Transverse colon (tissue), 4 donors: ENCODE measurements around the gene ADCY9. TPM values are rescaled to one million over a fixed set of nuclear protein-coding genes. Genes with fewer than 3 reads are reported as not detected.
"Not testable (repeated sequence)": the region's sequence is repeated elsewhere in the genome, so short reads cannot be mapped to it uniquely, and the experiment has no call there.

Source experiments
- DNase-seq: peaks from one replicate; pipeline ENCODE4 v3.0.0-alpha.2; 2019
- H3K27ac ChIP-seq, 4 donors: fragments of 200-600 bp; sonication (generic); 2 replicates each; pipeline ENCODE4 v1.5.1; 2016 to 2018; ENCODE audit warnings: inconsistent platforms in 4 of 4
- H3K27me3 ChIP-seq: fragments of 200-600 bp; sonication (generic); 2 replicates; pipeline ENCODE4 v1.5.1; 2017; ENCODE audit warnings: inconsistent platforms
- H3K36me3 ChIP-seq, 4 donors: fragments of 200-600 bp; sonication (generic); 2 replicates each; pipeline ENCODE4 v1.5.1; 2017 to 2019; ENCODE audit warnings: inconsistent platforms in 4 of 4
- H3K4me1 ChIP-seq, 4 donors: fragments of 200-600 bp; sonication (generic); 2 replicates each; pipeline ENCODE4 v1.5.1; 2017 to 2020; ENCODE audit warnings: inconsistent platforms in 4 of 4
- H3K4me3 ChIP-seq, 4 donors: fragments of 200-600 bp; sonication (generic); 1 replicate in 1 of 4; 2 replicates in 3 of 4; pipeline versions ENCODE4 v1.5.1 to v1.6.1; 2017 to 2019; ENCODE audit warnings: inconsistent platforms in 4 of 4
- H3K9me3 ChIP-seq, 2 donors: fragments of 200-600 bp; sonication (generic); 2 replicates each; pipeline ENCODE4 v1.5.1; 2017 to 2019; ENCODE audit warnings: inconsistent platforms in 2 of 2
- CTCF ChIP-seq, 5 experiments: fragments of 200-600 bp in 3 of 5; fragments of 450-650 bp in 2 of 5; sonication (generic) in 3 of 5; IDR thresholded peaks; 1 replicate in 2 of 5; 2 replicates in 3 of 5; pipeline ENCODE4 v1.5.1; 2016 to 2017; ENCODE audit warnings: antibody characterized with exemption in 5 of 5, inconsistent platforms in 3 of 5, mild to moderate bottlenecking in 2 of 5, moderate library complexity in 1 of 5
- EP300 ChIP-seq: sonication (generic); formaldehyde crosslinking; IDR thresholded peaks from one replicate; pipeline ENCODE4 v1.6.1; 2017; ENCODE audit warnings: antibody characterized with exemption, low read depth
- POLR2A ChIP-seq: fragments of 450-650 bp; IDR thresholded peaks from one replicate; pipeline ENCODE4 v1.6.1; 2016; ENCODE audit warnings: antibody characterized with exemption, mild to moderate bottlenecking, moderate library complexity
- POLR2AphosphoS5 ChIP-seq, 3 donors: sonication (generic); formaldehyde crosslinking; IDR thresholded peaks; one replicate each; pipeline ENCODE4 v1.6.1; 2016; ENCODE audit warnings: antibody characterized with exemption in 3 of 3
- WGBS, 2 donors: methylation state at CpG; one replicate each; pipeline ENCODE4 v1.1.5; 2018; ENCODE audit warnings: low coverage in 1 of 2; 5-methylcytosine and 5-hydroxymethylcytosine counted together
- in situ Hi-C, 4 donors: fragments of 200-750 bp; cut with MboI; loops; one replicate each; pipeline versions ENCODE4 v1.15.0 to v1.15.1; 2017; ENCODE audit warnings: low sequenced_read_pairs in 3 of 4, low pct_ligation_motif_present in 1 of 4, low pct_unique_long_range_greater_than_20kb in 1 of 4
- intact Hi-C: fragments of 100-400 bp; cut with DNase I; formaldehyde crosslinking; loops from one replicate; pipeline ENCODE4 v1.15.1; 2023; ENCODE audit warnings: low total_unique reads
- total RNA-seq, 4 donors: library from RNA; depleted of rRNA; stranded (reverse); fragments of >200 nt; gene quantifications; one replicate each; pipeline ENCODE4 v1.1.0, GENCODE V29; 2016

The ADCY9 gene
- total RNA-seq, 4 donors from 2014 or later, result 33.7 to 46.0 (median 37.2) TPM

GRCh38 chr16:3952737-3953131, 163.5 kb downstream of the ADCY9 start:
- intact Hi-C loops, result no loop called here

GRCh38 chr16:3951861-3952736, 164.1 kb downstream of the ADCY9 start:
- Histone ChIP-seq H3K36me3 (no peaks in the 10 kb centered on the region), H3K4me3 (no peak overlapping the region), H3K4me1 (peaks cover 0 to 17% (median 10%) of the 10 kb centered on the region in 4 donors), H3K27me3 (peaks cover 23% of the 10 kb centered on the region), H3K27ac (peak overlapping the region; percentile 65 to 71 (median 65)), H3K9me3 (no peaks in the 10 kb centered on the region)
- WGBS, 2 donors, result 73 to 87% methylated on average over 3 to 12 of the region's 12 CpGs
- no peak for DNase-seq
- TF ChIP-seq EP300, result no peak
- TF ChIP-seq POLR2A, result no peak
- TF ChIP-seq POLR2AphosphoS5 (IDR thresholded peaks at IDR 0.05), result no peak
- no peak for TF ChIP-seq CTCF (IDR thresholded peaks at IDR 0.05)
- intact Hi-C loops, result no loop called here
- in situ Hi-C loops, result no loop called here

More at GRCh38 chr16:3952737-3953131, 163.5 kb downstream of the ADCY9 start:
- peak; percentile 21 for DNase-seq
- in situ Hi-C loops, result no loop called here
- peak overlapping the region in 3 of 4 donors; percentile 36 to 71 (median 45) for H3K27ac ChIP-seq
- no peaks in the 10 kb centered on the region for H3K36me3 ChIP-seq
- H3K4me3 ChIP-seq, result no peak overlapping the region
- TF ChIP-seq EP300 (no peak), POLR2A (no peak), CTCF (IDR thresholded peaks at IDR 0.05) (no peak), POLR2AphosphoS5 (IDR thresholded peaks at IDR 0.05) (no peak)
- peaks cover 0 to 17% (median 10%) of the 10 kb centered on the region in 4 donors for H3K4me1 ChIP-seq
- H3K27me3 ChIP-seq, result peaks cover 29% of the 10 kb centered on the region
- WGBS, 2 donors, result 54% methylated on average over 9 of the region's 9 CpGs; no CpG with 5 or more reads in 1 of the 2 donors
- H3K9me3 ChIP-seq, result no peaks in the 10 kb centered on the region

- Histone ChIP-seq H3K4me1 (peaks cover 0 to 17% (median 10%) of the 10 kb centered on the region in 4 donors), H3K27me3 (peaks cover 17% of the 10 kb centered on the region), H3K27ac (peak overlapping the region; percentile 65 to 71 (median 65))
- in situ Hi-C loops, H3K36me3 ChIP-seq, DNase-seq, intact Hi-C loops, H3K9me3 ChIP-seq, H3K4me3 ChIP-seq: not testable (repeated sequence)
- WGBS, 2 donors, result 58 to 69% methylated on average over 5 of the region's 5 CpGs
These were observed 164.9 kb downstream of the ADCY9 start for GRCh38 chr16:3951380-3951779.

GRCh38 chr16:3950343-3951193, 165.7 kb downstream of the ADCY9 start:
- DNase-seq, result peak; percentile 60
- Histone ChIP-seq H3K27ac (peak overlapping the region; percentile 65 to 71 (median 65)), H3K36me3 (no peaks in the 10 kb centered on the region), H3K4me1 (peaks cover 0 to 23% (median 15%) of the 10 kb centered on the region in 4 donors), H3K27me3 (peaks cover 10% of the 10 kb centered on the region), H3K9me3 (no peaks in the 10 kb centered on the region), H3K4me3 (peak overlapping the region in 1 of 4 donors; percentile 8)
- 57 to 64% methylated on average over 3 to 32 of the region's 32 CpGs for WGBS, 2 donors
- peak; percentile 22 to 55 (median 33) for TF ChIP-seq POLR2AphosphoS5 (IDR thresholded peaks at IDR 0.05)
- no peak for TF ChIP-seq CTCF (IDR thresholded peaks at IDR 0.05)
- TF ChIP-seq POLR2A, result no peak
- intact Hi-C loops (no loop called here), in situ Hi-C loops (no loop called here)
